Measurements from ENCODE around the gene ACCS. TPM values are rescaled to one million over a fixed set of nuclear protein-coding genes. Genes with fewer than 3 reads are reported as not detected.

Gene ACCS
- polyA plus RNA-seq, 1 donor from 2014 or later: not detected

DNA sequence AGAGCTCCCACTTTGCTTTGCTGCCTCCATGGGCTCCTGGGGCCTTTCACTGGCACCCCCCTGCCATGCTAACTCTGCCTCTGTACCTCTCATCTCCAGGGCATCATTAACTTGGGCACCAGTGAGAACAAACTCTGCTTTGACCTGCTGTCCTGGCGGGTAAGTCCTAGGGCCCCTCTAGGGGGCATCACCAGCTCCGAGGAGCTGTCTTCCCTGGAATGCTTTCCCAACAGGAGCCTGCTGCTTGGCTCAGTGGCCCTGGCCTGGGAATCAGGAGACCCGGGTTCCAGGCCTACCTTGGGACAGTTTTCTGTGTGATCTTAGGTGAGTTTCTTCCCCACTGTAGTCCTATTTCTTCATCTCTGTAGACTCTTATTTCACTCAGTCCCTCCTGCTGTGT, 5.1 kb downstream of the ACCS start:
- H3K9me2 ChIP-seq (ENCODE audit: insufficient read depth, low read length): no peaks in the 10 kb centered on the region
- no peak overlapping the region for H3K4me3 ChIP-seq (ENCODE audit: low read length)
- H3K4me2 ChIP-seq (ENCODE audit: low read length): no peak overlapping the region
- TF ChIP-seq CTCF (IDR thresholded peaks at IDR 0.05; ENCODE audit: poor library complexity, severe bottlenecking) (no peak), TAF1 (IDR thresholded peaks at IDR 0.05; ENCODE audit: low read depth) (no peak), RAD21 (conservative IDR thresholded peaks at IDR 0.05) (no peak), POLR2AphosphoS5 (IDR thresholded peaks at IDR 0.05) (no peak)
- H2AFZ ChIP-seq (ENCODE audit: low read depth, low read length): no peak overlapping the region
- H3K9me3 ChIP-seq (ENCODE audit: low read length): no peaks in the 10 kb centered on the region
- H3K27ac ChIP-seq (ENCODE audit: low read length): no peak overlapping the region
- H3K79me2 ChIP-seq (replicated peaks; ENCODE audit: insufficient read depth, low read length): no peaks in the 10 kb centered on the region
- H3K27me3 ChIP-seq (ENCODE audit: insufficient read depth, low read depth, low read length): peaks cover 5% of the 10 kb centered on the region
- H3K9ac ChIP-seq (ENCODE audit: low read length): no peak overlapping the region
- no peaks in the 10 kb centered on the region for H3F3A ChIP-seq (ENCODE audit: insufficient read depth, low read length, poor library complexity, severe bottlenecking)
- no peaks in the 10 kb centered on the region for H4K20me1 ChIP-seq (ENCODE audit: insufficient read depth)
- H3K36me3 ChIP-seq (ENCODE audit: insufficient read depth, low read length): no peaks in the 10 kb centered on the region

GRCh38 chr11:44072757-44073658, 6.9 kb downstream of the ACCS start:
- no peak for TF ChIP-seq MXI1 (conservative IDR thresholded peaks at IDR 0.05; ENCODE audit: poor library complexity, severe bottlenecking)
- no peak for TF ChIP-seq EP300 (conservative IDR thresholded peaks at IDR 0.05; ENCODE audit: poor library complexity, severe bottlenecking)
- TF ChIP-seq SMC3 (conservative IDR thresholded peaks at IDR 0.05; ENCODE audit: poor library complexity): no peak
- no peak for TF ChIP-seq CTCF (IDR thresholded peaks at IDR 0.05; ENCODE audit: poor library complexity, severe bottlenecking)
- no peak for TF ChIP-seq POLR2AphosphoS5 (IDR thresholded peaks at IDR 0.05)
- TF ChIP-seq REST (IDR thresholded peaks at IDR 0.05; ENCODE audit: borderline replicate concordance): no peak
- TF ChIP-seq RAD21 (conservative IDR thresholded peaks at IDR 0.05): no peak
- TF ChIP-seq TAF1 (IDR thresholded peaks at IDR 0.05; ENCODE audit: low read depth): no peak
- TF ChIP-seq EZH2 (IDR thresholded peaks at IDR 0.05; ENCODE audit: borderline replicate concordance, insufficient read depth, low read length, poor library complexity, severe bottlenecking): no peak

More at GRCh38 chr11:44072757-44073658, 6.9 kb downstream of the ACCS start:
- Histone ChIP-seq H2AFZ (ENCODE audit: low read depth, low read length) (no peak overlapping the region), H3K4me2 (ENCODE audit: low read length) (no peak overlapping the region), H3F3A (ENCODE audit: insufficient read depth, low read length, poor library complexity, severe bottlenecking) (no peaks in the 10 kb centered on the region), H3K27me3 (ENCODE audit: insufficient read depth, low read depth, low read length) (no peaks in the 10 kb centered on the region), H3K4me3 (ENCODE audit: low read length) (no peak overlapping the region), H4K20me1 (ENCODE audit: insufficient read depth) (no peaks in the 10 kb centered on the region), H3K36me3 (ENCODE audit: insufficient read depth, low read length) (no peaks in the 10 kb centered on the region), H3K27ac (ENCODE audit: low read length) (no peak overlapping the region), H3K79me2 (replicated peaks; ENCODE audit: insufficient read depth, low read length) (no peaks in the 10 kb centered on the region), H3K9me2 (ENCODE audit: insufficient read depth, low read length) (no peaks in the 10 kb centered on the region), H3K9me3 (ENCODE audit: low read length) (no peaks in the 10 kb centered on the region), H3K9ac (ENCODE audit: low read length) (no peak overlapping the region)

Measured in neural cell (in vitro differentiated cells).